ENCODE measurements around the gene SUMF1.

Gene SUMF1

DNA sequence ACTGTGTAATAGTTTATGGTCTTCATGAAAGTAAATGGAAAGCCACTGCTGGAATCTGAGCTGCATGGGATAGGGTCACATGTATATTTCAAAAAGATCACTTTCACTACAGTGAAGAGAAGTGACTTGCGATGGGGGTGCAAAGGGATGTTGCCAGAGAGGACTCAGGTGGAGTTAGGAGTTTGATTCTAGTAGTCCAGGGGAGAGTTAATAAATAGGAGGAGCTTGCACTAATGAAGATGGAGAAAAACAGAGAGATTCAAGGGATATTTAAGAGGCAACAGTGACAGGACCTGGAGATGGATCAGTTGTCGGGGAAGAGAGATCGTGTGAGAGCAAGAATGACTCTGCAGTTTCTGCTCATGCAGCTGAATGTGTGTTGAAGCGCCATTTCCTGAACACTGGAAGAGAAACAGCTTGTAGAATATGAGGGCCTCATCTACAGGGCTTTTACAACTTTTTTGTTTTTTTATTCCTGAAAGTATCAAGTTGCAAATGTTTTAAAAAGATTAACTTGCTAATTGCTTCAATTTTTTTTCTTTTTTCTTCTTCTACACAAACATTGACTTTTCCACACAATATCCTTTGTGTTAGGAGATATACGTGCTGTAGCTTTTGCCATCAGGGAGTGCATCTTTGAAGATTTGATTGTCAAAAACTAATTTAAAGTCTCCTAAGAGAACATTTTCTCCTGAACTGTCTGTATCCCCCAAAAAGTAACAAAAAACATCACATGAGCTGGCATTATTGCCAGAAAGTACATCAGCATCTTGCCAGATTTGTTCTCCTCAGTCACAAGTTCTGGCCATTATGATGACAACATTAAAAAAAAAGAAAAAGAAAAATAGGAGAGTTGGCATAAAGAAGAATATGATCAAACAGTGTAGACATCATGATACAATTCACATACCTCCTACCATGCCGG lies 126.4 kb downstream of the SUMF1 start:
- no peak for TF ChIP-seq CTCF (IDR thresholded peaks at IDR 0.05; ENCODE audit: control insufficient read depth, insufficient read depth, low read depth, low read length, missing control alignments)
- no peak for DNase-seq (ENCODE audit: low read depth)
- no peak overlapping the region for H3K4me3 ChIP-seq (ENCODE audit: control insufficient read depth, low read depth, low read length)

- TF ChIP-seq CTCF (IDR thresholded peaks at IDR 0.05; ENCODE audit: control insufficient read depth, insufficient read depth, low read depth, low read length, missing control alignments), result no peak
- no peak for DNase-seq (ENCODE audit: low read depth)
- no peak overlapping the region for H3K4me3 ChIP-seq (ENCODE audit: control insufficient read depth, low read depth, low read length)
These were observed 127.0 kb downstream of the SUMF1 start for GRCh38 chr3:4340077-4340410.

DNA sequence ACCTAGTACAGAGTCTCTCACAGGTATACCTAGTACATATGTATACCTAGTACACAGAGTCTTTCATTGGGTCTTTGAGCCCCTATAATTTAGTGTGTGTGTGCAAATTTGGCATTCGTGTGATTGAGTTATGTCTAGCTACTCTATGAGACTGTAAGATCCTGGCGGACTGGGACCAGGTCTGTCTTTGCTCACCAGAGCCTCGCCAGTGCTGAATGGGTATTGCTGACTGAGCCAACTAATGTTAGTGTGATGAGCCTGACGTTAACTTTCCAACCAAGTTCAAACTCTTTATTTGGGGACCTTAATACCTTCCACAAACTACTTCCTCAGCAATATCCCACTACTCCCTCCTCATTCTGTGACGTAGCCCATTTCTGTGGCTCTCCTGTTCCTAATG lies 128.3 kb downstream of the SUMF1 start:
- DNase-seq (ENCODE audit: low read depth), result no peak
- no peak for TF ChIP-seq CTCF (IDR thresholded peaks at IDR 0.05; ENCODE audit: control insufficient read depth, insufficient read depth, low read depth, low read length, missing control alignments)

DNA sequence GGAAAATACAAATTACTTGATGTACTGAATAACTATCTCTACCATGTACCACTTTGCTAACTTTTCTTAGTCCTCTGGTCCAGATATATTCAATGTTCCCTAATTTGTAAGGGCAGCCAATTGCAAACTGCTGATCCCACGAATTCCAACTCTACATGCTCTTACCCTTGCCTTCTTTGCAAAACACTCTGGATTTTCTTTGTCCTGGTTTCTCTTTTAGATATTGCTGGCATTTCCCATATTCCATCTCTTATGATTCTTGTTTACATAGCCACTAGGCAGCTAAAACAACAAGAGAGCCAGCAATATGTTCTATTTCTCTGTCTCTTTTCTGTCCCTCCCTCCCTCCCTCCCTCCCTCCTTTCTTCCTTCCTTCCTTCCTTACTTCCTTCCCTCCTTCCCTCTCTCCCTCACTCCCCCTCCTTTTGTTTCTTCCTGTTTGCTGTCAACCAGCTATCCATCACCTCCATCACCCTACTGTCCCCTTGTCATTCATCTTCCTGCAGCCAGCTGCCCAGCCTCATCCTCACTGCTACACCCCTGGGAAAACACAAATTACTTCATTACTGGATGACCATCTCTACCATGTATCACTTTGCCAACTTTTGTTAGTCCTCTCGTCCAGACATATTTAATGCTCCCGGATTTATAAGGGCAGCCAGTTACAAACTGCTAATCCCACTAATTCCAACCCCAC lies 130.1 kb downstream of the SUMF1 start:
- no peak overlapping the region for H3K4me3 ChIP-seq (ENCODE audit: control insufficient read depth, low read depth, low read length)
- DNase-seq (ENCODE audit: low read depth), result no peak
- no peak for TF ChIP-seq CTCF (IDR thresholded peaks at IDR 0.05; ENCODE audit: control insufficient read depth, insufficient read depth, low read depth, low read length, missing control alignments)

More for the DNA sequence above, 128.3 kb downstream of the SUMF1 start:
- no peak overlapping the region for H3K4me3 ChIP-seq (ENCODE audit: control insufficient read depth, low read depth, low read length)

DNA sequence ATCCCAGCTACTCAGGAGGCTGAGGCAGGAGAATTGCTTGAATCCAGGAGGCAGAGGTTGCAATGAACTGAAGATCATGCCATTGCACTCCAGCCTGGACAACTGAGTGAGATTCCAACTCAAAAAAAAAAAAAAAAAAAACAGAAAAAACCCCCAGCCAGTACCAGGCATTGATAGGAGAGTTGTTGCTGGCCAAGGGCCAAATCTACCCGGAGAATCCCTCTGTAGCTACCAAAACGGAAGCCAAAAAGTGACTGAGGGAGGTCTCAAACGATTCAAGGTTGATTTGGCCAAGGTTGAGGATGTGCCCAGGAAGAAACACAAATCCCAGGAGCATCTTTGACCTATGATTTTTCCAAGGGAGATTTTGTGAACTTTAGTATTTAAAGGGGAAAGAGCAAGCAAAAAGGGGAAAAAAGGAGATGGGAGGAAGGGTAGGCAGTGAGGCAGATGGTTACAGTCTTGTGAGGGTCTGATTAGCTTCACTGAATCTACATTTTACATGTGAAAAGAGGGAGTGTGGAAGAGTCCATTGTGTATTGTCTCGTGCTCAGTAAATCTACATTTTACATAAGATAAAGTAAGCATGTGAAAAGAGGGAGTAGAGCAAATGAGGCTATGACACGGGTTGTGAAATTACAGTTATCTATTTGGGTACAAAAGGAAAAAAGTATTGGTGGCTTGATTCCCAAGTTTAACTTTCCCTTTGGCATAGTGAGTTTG lies 131.1 kb downstream of the SUMF1 start:
- TF ChIP-seq CTCF (IDR thresholded peaks at IDR 0.05; ENCODE audit: control insufficient read depth, insufficient read depth, low read depth, low read length, missing control alignments), result no peak
- DNase-seq (ENCODE audit: low read depth), result no peak
- no peak overlapping the region for H3K4me3 ChIP-seq (ENCODE audit: control insufficient read depth, low read depth, low read length)

- DNase-seq (ENCODE audit: low read depth), result no peak
- no peak overlapping the region for H3K4me3 ChIP-seq (ENCODE audit: control insufficient read depth, low read depth, low read length)
- peak; percentile 11 for TF ChIP-seq CTCF (IDR thresholded peaks at IDR 0.05; ENCODE audit: control insufficient read depth, insufficient read depth, low read depth, low read length, missing control alignments)
These were observed 132.5 kb downstream of the SUMF1 start for GRCh38 chr3:4334548-4334947.
